Heart left ventricle (tissue), 13 donors: Measurements from ENCODE around the gene SYNE3.

ENCODE experiments used
- CTCF ChIP-seq, 12 donors: fragments of 200-600 bp; sonication (generic) in 4 of 12; IDR thresholded peaks; one replicate each; pipeline versions ENCODE4 v1.5.0 to v1.8.0; 2018 to 2022; ENCODE audit warnings: antibody characterized with exemption in 12 of 12, mild to moderate bottlenecking in 5 of 12
- POLR2A ChIP-seq, 2 donors: fragments of 450-650 bp; IDR thresholded peaks; one replicate each; pipeline ENCODE4 v1.6.1; 2017; ENCODE audit warnings: antibody characterized with exemption in 2 of 2, mild to moderate bottlenecking in 2 of 2, moderate library complexity in 2 of 2
- donor health status: ischemic (EF 13 %, LVEDD 7.1; RV severe dilation, severe dysfunction).
- donor health status: DM: no; HTN: yes; CAD: no.
- donor health status: DM: no; HTN: no; CAD: no.
- donor health status: ischemic (EF 25% LVEDD 6.9; RV normal size, moderate dysfunction).
- donor health status: ischemic (EF 25% LVEDD 5.7; RV mildly dilated, moderate dysfunction).
- donor health status: ischemic (EF 35%, LVEDD 5.7; RV mildly dilated, moderate dysfunction).
- donor health status: nonischemic (EF 11% LVEDD 7.7; RV severe dilation, severe dysfunction).
- donor health status: DM: yes; HTN: yes; CAD: no.
- donor health status: PGD.
- donor health status: ischemic (EF 29% LVEDD 5.4; RV normal size, mild dysfunction).
- donor health status: nonischemic (EF 23%, LVEDD 6.1; RV moderate dilation, normal function).

DNA sequence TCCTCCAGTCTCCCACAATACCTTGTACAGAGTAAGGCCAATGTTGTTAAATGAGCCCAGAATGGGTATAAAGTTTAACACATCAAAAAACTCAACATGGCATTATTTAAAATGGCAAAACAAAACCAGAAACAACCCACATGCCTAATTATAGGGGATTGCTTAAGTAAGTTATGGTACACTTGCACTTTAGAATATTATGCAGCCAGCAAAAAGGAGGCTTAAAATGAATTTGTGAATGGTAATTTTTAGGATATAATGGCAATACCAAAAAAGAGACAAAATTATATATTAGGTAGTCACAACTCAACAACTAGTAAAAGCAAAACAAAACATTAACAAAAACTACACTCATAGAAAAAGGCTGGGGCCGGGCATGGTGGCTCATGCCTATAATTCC lies 39.7 kb downstream of the SYNE3 start:
- no peak for TF ChIP-seq POLR2A (IDR thresholded peaks at IDR 0.05)
- no peak for TF ChIP-seq CTCF (IDR thresholded peaks at IDR 0.05)
